GM12878 (cell line): ENCODE results near the gene MISP3. TPM values are rescaled to one million over a fixed set of nuclear protein-coding genes. Genes with fewer than 3 reads are reported as not detected.

Experiments
- BCLAF1 ChIP-seq: fragments of 450-650 bp; IDR thresholded peaks from 2 replicates; pipeline ENCODE4 v1.6.1; 2017; ENCODE audit warnings: antibody characterized with exemption, mild to moderate bottlenecking, moderate library complexity
- ELK1 ChIP-seq: IDR thresholded peaks from 2 replicates; pipeline ENCODE4 v1.6.1; 2012; ENCODE audit warnings: low read depth, low read length, improper control_type of control experiment
- HCFC1 ChIP-seq: fragments of 150-350 bp; IDR thresholded peaks from 2 replicates; pipeline ENCODE4 v1.6.1; 2014; ENCODE audit warnings: low read length
- NKRF ChIP-seq: fragments of 450-650 bp; conservative IDR thresholded peaks from 2 replicates; pipeline ENCODE4 v1.6.1; 2017; ENCODE audit warnings: mild to moderate bottlenecking, moderate library complexity
- NR2C1 ChIP-seq: fragments of 450-650 bp; IDR thresholded peaks from 2 replicates; pipeline ENCODE4 v1.6.1; 2017; ENCODE audit warnings: antibody characterized with exemption, mild to moderate bottlenecking, moderate library complexity
- NR2C2 ChIP-seq: IDR thresholded peaks from 2 replicates; pipeline ENCODE4 v1.6.1; 2011; ENCODE audit warnings: borderline replicate concordance, low read depth; ENCODE audit not compliant: control insufficient read depth, insufficient read length
- PKNOX1 ChIP-seq: fragments of 450-650 bp; IDR thresholded peaks from 2 replicates; pipeline ENCODE4 v1.6.1; 2016; ENCODE audit warnings: mild to moderate bottlenecking
- SMARCA5 ChIP-seq: fragments of 450-650 bp; IDR thresholded peaks from 2 replicates; pipeline ENCODE4 v1.6.1; 2017; ENCODE audit warnings: mild to moderate bottlenecking
- STAT3 ChIP-seq: IDR thresholded peaks from 2 replicates; pipeline ENCODE4 v1.6.1; 2011; ENCODE audit warnings: low read depth, low read length, improper control_type of control experiment
- TCF12 ChIP-seq: IDR thresholded peaks from 2 replicates; pipeline ENCODE4 v1.6.1; 2011; ENCODE audit warnings: low read depth, mild to moderate bottlenecking, low read length
- TCF3 ChIP-seq: IDR thresholded peaks from 2 replicates; pipeline ENCODE4 v1.6.1; 2012; ENCODE audit warnings: low read depth, mild to moderate bottlenecking, low read length, borderline replicate concordance; ENCODE audit not compliant: insufficient read depth
- USF2 ChIP-seq: IDR thresholded peaks from 2 replicates; pipeline ENCODE4 v1.6.1; 2011; ENCODE audit warnings: low read depth, low read length, improper control_type of control experiment, borderline replicate concordance
- ZBTB11 ChIP-seq: fragments of 450-650 bp; formaldehyde crosslinking; IDR thresholded peaks from 2 replicates; pipeline ENCODE4 v1.5.0; 2022; ENCODE audit warnings: mild to moderate bottlenecking, missing genetic modification characterization
- ZNF384 ChIP-seq: IDR thresholded peaks from 2 replicates; pipeline ENCODE4 v1.6.1; 2012; ENCODE audit warnings: low read depth, mild to moderate bottlenecking, low read length, improper control_type of control experiment, borderline replicate concordance
- ZZZ3 ChIP-seq: IDR thresholded peaks from 2 replicates; pipeline ENCODE4 v1.6.1; 2011; ENCODE audit warnings: low read depth; ENCODE audit not compliant: control insufficient read depth, insufficient read length
- polyA plus RNA-seq, 11 experiments: library from polyadenylated mRNA; depleted of rRNA in 4 of 11; unstranded in 6 of 11; stranded (reverse) in 5 of 11; fragments of >200 nt; fragmentation: Nextera tagmentation in 4 of 11; fragmentation: Illumina TruSeq in 1 of 11; extraction: Ambion mirVana in 4 of 11; extraction: Trizol in 1 of 11; gene quantifications; 1 replicate in 1 of 11; 2 replicates in 10 of 11; pipeline versions ENCODE4 v1.2.1 to v1.2.3, GENCODE V29; 2011 to 2016; ENCODE audit warnings: inconsistent platforms in 2 of 11, missing spikeins in 2 of 11, low read depth in 1 of 11
- total RNA-seq, 4 experiments: library from RNA; depleted of rRNA in 3 of 4; stranded (reverse); fragments of >200 nt in 3 of 4; fragmentation: Illumina TruSeq in 1 of 4; extraction: Trizol in 1 of 4; gene quantifications; 2 replicates each; pipeline versions ENCODE4 v1.2.1 to v1.2.3, GENCODE V29; 2013 to 2021

MISP3 gene
- total and polyA plus RNA-seq, 10 of the 15 experiments (the other 5 are each of a cell fraction or from before 2014, with no cell fraction given): 0.07 to 1.4 (median 0.64) TPM

- TF ChIP-seq USF2 (no peak), TCF3 (no peak), NR2C2 (no peak), BCLAF1 (0 out of 2 replicates have a peak, but pooled peaks have one; percentile 24), PKNOX1 (no peak), ZNF384 (no peak), ZZZ3 (no peak), ZBTB11 (CRISPR knock-in tag) (no peak), NKRF (peak; percentile 66; the same call in 1 of the 2 replicates), ELK1 (0 out of 2 replicates have a peak, but pooled peaks have one; percentile 25), HCFC1 (peak; percentile 20; the same call in 1 of the 2 replicates), STAT3 (no peak), NR2C1 (peak; percentile 41; the same call in 1 of the 2 replicates), SMARCA5 (peak; percentile 99), TCF12 (no peak)
Measured at GRCh38 chr19:14073261-14073924, 807 bp downstream of the MISP3 start (continued).
